ENCODE measurements around the gene DNASE1. TPM values are rescaled to one million over a fixed set of nuclear protein-coding genes. Genes with fewer than 3 reads are reported as not detected.

The DNASE1 gene
- total RNA-seq, 1 experiment from 2014 or later = 63.3 TPM

DNA sequence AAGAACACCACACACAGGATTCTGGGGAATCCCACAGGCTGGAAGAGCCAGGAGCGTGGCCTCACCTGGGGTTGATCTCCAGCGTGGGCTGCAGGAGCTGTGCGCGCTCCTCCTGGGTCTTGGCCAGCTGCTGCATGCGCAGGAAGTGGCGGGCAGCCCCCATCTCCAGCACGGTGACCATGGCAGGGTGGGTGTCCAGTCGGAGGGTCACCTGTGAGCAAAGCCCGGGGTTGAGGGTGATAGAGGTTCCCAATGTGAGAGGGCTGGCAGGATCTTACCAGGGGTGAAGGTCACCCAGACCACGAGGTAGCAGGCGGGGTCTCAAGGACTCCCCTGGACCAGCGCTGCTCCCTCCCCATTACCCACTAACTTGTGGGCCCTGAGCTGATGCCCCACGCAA, 7.4 kb downstream of the DNASE1 start:
- intact Hi-C loops (cut with micrococcal nuclease; ENCODE audit: unreplicated experiment) = no loop called here
- TF ChIP-seq, protein P1, sequence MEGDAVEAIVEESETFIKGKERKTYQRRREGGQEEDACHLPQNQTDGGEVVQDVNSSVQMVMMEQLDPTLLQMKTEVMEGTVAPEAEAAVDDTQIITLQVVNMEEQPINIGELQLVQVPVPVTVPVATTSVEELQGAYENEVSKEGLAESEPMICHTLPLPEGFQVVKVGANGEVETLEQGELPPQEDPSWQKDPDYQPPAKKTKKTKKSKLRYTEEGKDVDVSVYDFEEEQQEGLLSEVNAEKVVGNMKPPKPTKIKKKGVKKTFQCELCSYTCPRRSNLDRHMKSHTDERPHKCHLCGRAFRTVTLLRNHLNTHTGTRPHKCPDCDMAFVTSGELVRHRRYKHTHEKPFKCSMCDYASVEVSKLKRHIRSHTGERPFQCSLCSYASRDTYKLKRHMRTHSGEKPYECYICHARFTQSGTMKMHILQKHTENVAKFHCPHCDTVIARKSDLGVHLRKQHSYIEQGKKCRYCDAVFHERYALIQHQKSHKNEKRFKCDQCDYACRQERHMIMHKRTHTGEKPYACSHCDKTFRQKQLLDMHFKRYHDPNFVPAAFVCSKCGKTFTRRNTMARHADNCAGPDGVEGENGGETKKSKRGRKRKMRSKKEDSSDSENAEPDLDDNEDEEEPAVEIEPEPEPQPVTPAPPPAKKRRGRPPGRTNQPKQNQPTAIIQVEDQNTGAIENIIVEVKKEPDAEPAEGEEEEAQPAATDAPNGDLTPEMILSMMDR (conservative IDR thresholded peaks at IDR 0.05) = no peak
- Histone ChIP-seq H3K79me2 (ENCODE audit: low read depth) (no peaks in the 10 kb centered on the region), H3F3A (ENCODE audit: insufficient read depth, low read depth) (no peaks in the 10 kb centered on the region), H3K9me2 (ENCODE audit: insufficient read depth) (no peaks in the 10 kb centered on the region), H3K4me2 (no peak overlapping the region), H3K36me3 (ENCODE audit: low read depth) (peaks cover 5% of the 10 kb centered on the region; the same call in 1 of the 2 replicates), H3K4me1 (replicated peaks; ENCODE audit: insufficient read depth) (no peaks in the 10 kb centered on the region), H3K27ac (no peak overlapping the region), H3K9me3 (ENCODE audit: insufficient read depth, low read depth) (no peaks in the 10 kb centered on the region), H3K4me3 (no peak overlapping the region), H4K20me1 (ENCODE audit: insufficient read depth) (no peaks in the 10 kb centered on the region), H2AFZ (no peak overlapping the region), H3K27me3 (ENCODE audit: insufficient read depth, low read depth) (no peaks in the 10 kb centered on the region)
- no peak for DNase-seq
- ChIA-PET CTCF (no interaction called here), POLR2A (ENCODE audit: unreplicated experiment) (no interaction called here)
- BruUV-seq (replicated peaks) = no TSS peak

DNA sequence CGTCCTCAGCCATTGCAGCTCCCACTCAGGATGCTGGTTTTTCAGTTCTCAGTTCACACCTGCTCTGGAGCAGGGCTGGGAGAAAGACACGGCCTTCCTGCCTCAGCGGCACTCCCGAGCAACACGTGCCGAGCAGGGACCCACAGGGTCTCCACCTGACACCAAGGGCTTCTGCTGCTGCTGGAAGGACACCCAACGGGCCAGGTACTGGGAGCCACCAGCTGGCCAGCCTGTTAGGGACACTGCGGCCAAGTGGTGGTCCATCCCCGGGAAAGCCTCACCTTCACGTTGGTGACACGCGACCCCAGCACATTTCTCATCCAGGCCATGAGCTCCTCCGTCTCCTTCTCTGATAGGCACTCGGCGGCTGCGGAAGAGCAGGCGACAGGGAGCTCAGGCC, 8.1 kb downstream of the DNASE1 start:
- H3K4me3 ChIP-seq = no peak overlapping the region
- intact Hi-C loops (cut with micrococcal nuclease; ENCODE audit: unreplicated experiment) = no loop called here
- no peak for TF ChIP-seq EZH2 (IDR thresholded peaks at IDR 0.05; ENCODE audit: low read depth)
- TF ChIP-seq, protein P1 (conservative IDR thresholded peaks at IDR 0.05) = no peak
- H3K4me2 ChIP-seq = no peak overlapping the region
- no peaks in the 10 kb centered on the region for H3K9me2 ChIP-seq (ENCODE audit: insufficient read depth)
- H3K27me3 ChIP-seq (ENCODE audit: insufficient read depth, low read depth) = no peaks in the 10 kb centered on the region
- POLR2A ChIA-PET (ENCODE audit: unreplicated experiment) = interaction anchor here (0.8 kb wide), 1 partner anchor 209 kb away, joined by 7 read pairs; no protein-coding TSS in a partner anchor
- H3K79me2 ChIP-seq (ENCODE audit: low read depth) = no peaks in the 10 kb centered on the region
- no peaks in the 10 kb centered on the region for H3K4me1 ChIP-seq (replicated peaks; ENCODE audit: insufficient read depth)
- no peaks in the 10 kb centered on the region for H4K20me1 ChIP-seq (ENCODE audit: insufficient read depth)
- CTCF ChIA-PET = no interaction called here
- no peak overlapping the region for H2AFZ ChIP-seq
- no peak overlapping the region for H3K27ac ChIP-seq
- no peaks in the 10 kb centered on the region for H3K9me3 ChIP-seq (ENCODE audit: insufficient read depth, low read depth)
- no peaks in the 10 kb centered on the region; the same call in 1 of the 2 replicates for H3K36me3 ChIP-seq (ENCODE audit: low read depth)
- H3F3A ChIP-seq (ENCODE audit: insufficient read depth, low read depth) = no peaks in the 10 kb centered on the region
- no TSS peak for BruUV-seq (replicated peaks)
- DNase-seq = no peak

GRCh38 chr16:3664187-3664896, 9.9 kb downstream of the DNASE1 start:
- CTCF ChIA-PET = no interaction called here
- no peak for DNase-seq
- no peaks in the 10 kb centered on the region for H4K20me1 ChIP-seq (ENCODE audit: insufficient read depth)
- no peak overlapping the region for H3K27ac ChIP-seq
- H2AFZ ChIP-seq = no peak overlapping the region
- no peaks in the 10 kb centered on the region for H3K9me2 ChIP-seq (ENCODE audit: insufficient read depth)
- no peaks in the 10 kb centered on the region for H3F3A ChIP-seq (ENCODE audit: insufficient read depth, low read depth)
- POLR2A ChIA-PET (ENCODE audit: unreplicated experiment) = no interaction called here
- H3K27me3 ChIP-seq (ENCODE audit: insufficient read depth, low read depth) = no peaks in the 10 kb centered on the region
- H3K4me1 ChIP-seq (replicated peaks; ENCODE audit: insufficient read depth) = no peaks in the 10 kb centered on the region
- no peak overlapping the region for H3K4me3 ChIP-seq
- peaks cover 9% of the 10 kb centered on the region for H3K36me3 ChIP-seq (ENCODE audit: low read depth)
- H3K79me2 ChIP-seq (ENCODE audit: low read depth) = no peaks in the 10 kb centered on the region
- BruUV-seq (replicated peaks) = no TSS peak
- H3K4me2 ChIP-seq = no peak overlapping the region
- TF ChIP-seq EZH2 (IDR thresholded peaks at IDR 0.05; ENCODE audit: low read depth) = no peak
- TF ChIP-seq, protein P1 (conservative IDR thresholded peaks at IDR 0.05) = no peak
- no peaks in the 10 kb centered on the region for H3K9me3 ChIP-seq (ENCODE audit: insufficient read depth, low read depth)
- intact Hi-C loops (cut with micrococcal nuclease; ENCODE audit: unreplicated experiment) = no loop called here
